Hematopoietic multipotent progenitor cell (in vitro differentiated cells): Measurements from ENCODE around the gene GLTPD2. TPM values are rescaled to one million over a fixed set of nuclear protein-coding genes. Genes with fewer than 3 reads are reported as not detected.

Source experiments
- DNase-seq, 3 donors: peaks; one replicate each; pipeline ENCODE4 v3.0.0-alpha.2; 2011 to 2015; ENCODE audit warnings: low read depth in 2 of 3, low spot score in 2 of 3
- total RNA-seq: library from RNA; depleted of rRNA; stranded (reverse); fragments of >200 nt; gene quantifications from one replicate; pipeline ENCODE4 v1.2.3, GENCODE V29; 2012

The GLTPD2 gene
- not detected for total RNA-seq

- DNase-seq, result no peak
These were observed at the start of gene GLTPD2 for GRCh38 chr17:4788807-4789700. GLTPD2 (plus strand) TSS chr17:4788964; CDS start chr17:4789012, 48 bp downstream.

GRCh38 chr17:4739122-4740024, 49.4 kb upstream of the GLTPD2 start, which contains the start of the genes CXCL16 and ZMYND15:
CXCL16 (minus strand) TSS chr17:4739928; CDS start chr17:4739339, 589 bp downstream.
ZMYND15 (plus strand) TSS chr17:4739833; CDS start chr17:4740549, 716 bp downstream.
- peak in 2 of 3 donors; percentile 36 to 37 for DNase-seq

GRCh38 chr17:4740025-4740351, 48.8 kb upstream of the GLTPD2 start:
- no peak for DNase-seq

GRCh38 chr17:4740584-4740983, 48.2 kb upstream of the GLTPD2 start:
- DNase-seq, result no peak

GRCh38 chr17:4741544-4741943, 47.2 kb upstream of the GLTPD2 start:
- no peak for DNase-seq

GRCh38 chr17:4742133-4742532, 46.6 kb upstream of the GLTPD2 start:
- no peak for DNase-seq

GRCh38 chr17:4742629-4743028, 46.1 kb upstream of the GLTPD2 start:
- no peak for DNase-seq

GRCh38 chr17:4743216-4743615, 45.5 kb upstream of the GLTPD2 start:
- no peak for DNase-seq

- DNase-seq, result no peak
These were observed 44.9 kb upstream of the GLTPD2 start for GRCh38 chr17:4743898-4744297.

GRCh38 chr17:4744999-4745969, 43.5 kb upstream of the GLTPD2 start:
- no peak for DNase-seq

- peak in 2 of 3 donors; percentile 64 to 79 for DNase-seq
These were observed 40.9 kb upstream of the GLTPD2 start for GRCh38 chr17:4747847-4748246.

GRCh38 chr17:4748686-4749085, 40.1 kb upstream of the GLTPD2 start:
- DNase-seq, result peak in 1 of 3 donors; percentile 25

GRCh38 chr17:4750606-4751005, 38.2 kb upstream of the GLTPD2 start:
- DNase-seq, result no peak

- DNase-seq, result no peak
These were observed 36.8 kb upstream of the GLTPD2 start for GRCh38 chr17:4751932-4752331.

GRCh38 chr17:4753392-4753791, 35.4 kb upstream of the GLTPD2 start:
- DNase-seq, result no peak

GRCh38 chr17:4759776-4760236, 29.0 kb upstream of the GLTPD2 start:
- no peak for DNase-seq

- peak in 1 of 3 donors; percentile 21 for DNase-seq
These were observed 24.2 kb upstream of the GLTPD2 start for GRCh38 chr17:4764595-4764994.

- DNase-seq, result peak in 1 of 3 donors; percentile 70
These were observed 22.6 kb upstream of the GLTPD2 start for GRCh38 chr17:4766201-4766600.

- DNase-seq, result no peak
These were observed 22.0 kb upstream of the GLTPD2 start for GRCh38 chr17:4766723-4767122.

GRCh38 chr17:4768298-4768697, 20.5 kb upstream of the GLTPD2 start:
- no peak for DNase-seq
